ENCODE measurements around the gene DCLRE1B. TPM values are rescaled to one million over a fixed set of nuclear protein-coding genes. Genes with fewer than 3 reads are reported as not detected.

Gene DCLRE1B
- total RNA-seq, 4 donors from 2014 or later = 1.5 to 7.2 (median 3.9) TPM

GRCh38 chr1:113905435-113905861 lies 322 bp downstream of the DCLRE1B start:
- intact Hi-C loops (cut with DNase I; ENCODE audit: low total_unique reads) = no loop called here
- H3K36me3 ChIP-seq = no peaks in the 10 kb centered on the region
- peaks cover 4 to 9% of the 10 kb centered on the region in 2 donors for H3K4me1 ChIP-seq
- TF ChIP-seq CTCF (IDR thresholded peaks at IDR 0.05) = no peak
- no peak for TF ChIP-seq POLR2A (IDR thresholded peaks at IDR 0.05)
- peak overlapping the region; percentile 88 to 90 for H3K27ac ChIP-seq
- peak overlapping the region; percentile 59 to 95 for H3K4me3 ChIP-seq
- H3K27me3 ChIP-seq = no peaks in the 10 kb centered on the region
- peak in 1 of 2 donors; percentile 41 for DNase-seq
- no peaks in the 10 kb centered on the region for H3K9me3 ChIP-seq

- Histone ChIP-seq H3K9me3 (no peaks in the 10 kb centered on the region), H3K36me3 (no peaks in the 10 kb centered on the region), H3K27ac (peak overlapping the region; percentile 39 to 53), H3K4me1 (peaks cover 0 to 4% of the 10 kb centered on the region in 2 donors), H3K4me3 (no peak overlapping the region), H3K27me3 (no peaks in the 10 kb centered on the region)
- no peak for TF ChIP-seq CTCF (IDR thresholded peaks at IDR 0.05)
- no peak for TF ChIP-seq POLR2A (IDR thresholded peaks at IDR 0.05)
- intact Hi-C loops (cut with DNase I; ENCODE audit: low total_unique reads) = no loop called here
- DNase-seq = peak; percentile 21 to 24
These were observed 7.6 kb downstream of the DCLRE1B start for GRCh38 chr1:113912594-113913311.

GRCh38 chr1:113913312-113913668 lies 8.2 kb downstream of the DCLRE1B start:
- H3K4me1 ChIP-seq = peaks cover 0 to 4% of the 10 kb centered on the region in 2 donors
- no peak for TF ChIP-seq POLR2A (IDR thresholded peaks at IDR 0.05)
- TF ChIP-seq CTCF (IDR thresholded peaks at IDR 0.05) = no peak
- intact Hi-C loops (cut with DNase I; ENCODE audit: low total_unique reads) = no loop called here
- H3K27ac ChIP-seq = peak overlapping the region; percentile 39 to 53
- no peak for DNase-seq
- no peaks in the 10 kb centered on the region for H3K27me3 ChIP-seq
- H3K36me3 ChIP-seq = no peaks in the 10 kb centered on the region
- no peaks in the 10 kb centered on the region for H3K9me3 ChIP-seq
- H3K4me3 ChIP-seq = no peak overlapping the region

GRCh38 chr1:113913887-113914664 lies 8.9 kb downstream of the DCLRE1B start:
- Histone ChIP-seq H3K9me3 (no peaks in the 10 kb centered on the region), H3K27me3 (no peaks in the 10 kb centered on the region), H3K27ac (no peak overlapping the region), H3K4me3 (no peak overlapping the region), H3K36me3 (no peaks in the 10 kb centered on the region), H3K4me1 (peaks cover 0 to 4% of the 10 kb centered on the region in 2 donors)
- TF ChIP-seq CTCF (IDR thresholded peaks at IDR 0.05) = no peak
- no peak for TF ChIP-seq POLR2A (IDR thresholded peaks at IDR 0.05)
- intact Hi-C loops (cut with DNase I; ENCODE audit: low total_unique reads) = no loop called here
- DNase-seq = no peak

- DNase-seq = no peak
- TF ChIP-seq POLR2A (IDR thresholded peaks at IDR 0.05) (no peak), CTCF (IDR thresholded peaks at IDR 0.05) (no peak)
- H3K27ac ChIP-seq = no peak overlapping the region
- H3K27me3 ChIP-seq = no peaks in the 10 kb centered on the region
- H3K9me3 ChIP-seq = no peaks in the 10 kb centered on the region
- intact Hi-C loops (cut with DNase I; ENCODE audit: low total_unique reads) = no loop called here
- no peak overlapping the region for H3K4me3 ChIP-seq
- H3K36me3 ChIP-seq = no peaks in the 10 kb centered on the region
- H3K4me1 ChIP-seq = peaks cover 0 to 4% of the 10 kb centered on the region in 2 donors
These were observed 11.8 kb downstream of the DCLRE1B start for GRCh38 chr1:113916974-113917373.

Measured in uterus (tissue), 4 donors.